DMS153 treated with DMSO at 0.1 percent for 48 hours (cell line): ENCODE data around the gene BFSP1.

Experiments used
- DNase-seq: peaks from one replicate; lab custom pipeline; 2025; ENCODE audit not compliant: unreplicated experiment; lab: John Stamatoyannopoulos, UW

BFSP1 gene

DNA sequence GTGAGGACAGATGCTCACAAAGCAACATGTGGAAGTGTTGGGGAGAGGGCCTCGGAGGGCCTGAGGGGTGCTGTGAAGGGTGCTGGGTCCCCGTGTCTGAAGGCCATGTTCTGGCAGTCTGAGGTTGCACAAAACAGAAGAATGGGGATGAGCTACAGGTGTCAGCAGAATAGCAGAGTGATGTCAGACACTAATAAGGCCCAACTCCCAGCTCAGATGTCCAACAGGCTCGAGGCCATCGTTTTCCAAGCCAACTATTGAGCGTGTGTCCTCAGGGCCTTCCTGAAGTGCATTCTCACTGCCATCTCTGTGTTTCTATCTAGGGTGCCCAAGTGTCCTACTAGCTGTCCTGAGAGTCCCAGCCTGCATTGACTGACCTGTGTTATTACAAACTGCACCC, 7.9 kb downstream of the BFSP1 start:
- DNase-seq: no peak

DNA sequence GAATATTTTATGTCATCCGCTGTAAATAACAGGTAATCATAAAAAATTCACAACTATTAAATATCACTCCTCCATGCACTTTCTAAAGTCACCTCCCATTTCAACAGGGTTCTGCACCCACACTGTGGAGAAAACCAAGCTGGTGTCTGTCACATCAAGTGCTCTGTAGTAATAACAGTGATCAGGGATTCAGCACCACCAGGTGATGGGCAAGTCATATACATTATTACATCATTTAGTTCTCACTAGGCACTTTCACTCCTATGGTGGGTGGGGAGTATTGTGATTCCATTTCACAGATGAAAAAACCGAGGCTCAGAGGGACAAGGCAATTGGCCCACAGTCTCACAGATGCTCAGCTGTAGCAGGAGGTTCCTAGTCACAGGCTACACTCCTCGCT, 8.7 kb downstream of the BFSP1 start:
- no peak for DNase-seq

DNA sequence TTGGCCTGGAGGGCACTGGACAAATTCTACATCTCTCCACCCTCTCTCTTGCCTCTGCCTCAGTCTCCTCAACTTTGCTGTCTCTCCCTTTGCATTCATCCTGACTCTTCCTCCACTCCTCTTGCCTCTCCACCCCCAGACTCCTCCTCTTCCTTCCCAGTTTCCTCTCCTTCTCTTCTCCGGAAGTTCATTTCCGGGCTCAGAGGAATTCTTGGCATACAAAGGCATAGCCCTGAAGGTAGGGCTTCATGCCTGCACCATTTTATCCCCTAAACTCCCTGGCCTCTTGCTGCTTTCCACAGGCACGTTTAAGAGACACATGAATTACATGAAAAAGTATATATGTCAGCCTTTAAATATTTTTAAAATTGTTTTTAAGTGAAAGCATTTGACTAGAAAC, 10.6 kb downstream of the BFSP1 start:
- DNase-seq: no peak

DNA sequence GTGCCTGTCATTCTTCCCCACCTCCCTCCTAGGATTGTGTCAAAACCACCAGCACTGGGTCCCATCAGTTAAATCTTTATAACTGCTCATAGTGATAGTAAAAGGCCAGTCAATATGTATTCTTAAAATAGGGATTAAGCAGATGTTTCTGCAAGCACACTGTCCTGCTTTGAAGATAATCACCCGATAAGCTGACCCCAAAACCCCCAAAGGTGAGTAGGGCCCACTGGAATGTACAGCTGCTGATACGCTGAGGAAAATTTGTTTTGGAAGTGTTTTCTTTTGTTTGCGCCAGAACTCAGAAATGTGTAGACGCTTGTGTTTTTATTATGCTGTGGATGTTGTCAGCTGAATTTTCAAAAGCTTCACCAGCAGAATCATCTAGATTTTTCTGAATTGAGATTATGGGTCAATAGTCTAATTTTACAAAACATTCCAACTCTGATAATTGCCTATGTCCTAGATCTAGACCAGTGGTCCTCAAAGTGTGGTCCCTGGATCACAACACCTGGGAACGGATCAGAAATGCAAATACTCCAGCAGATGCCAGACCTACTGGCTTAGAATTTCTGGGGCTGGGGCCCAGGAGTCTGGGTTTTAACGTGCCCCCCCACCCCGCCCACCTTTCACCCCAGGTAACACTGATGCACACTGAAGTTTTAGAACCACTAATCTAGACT, 11.4 kb downstream of the BFSP1 start:
- DNase-seq: no peak

DNA sequence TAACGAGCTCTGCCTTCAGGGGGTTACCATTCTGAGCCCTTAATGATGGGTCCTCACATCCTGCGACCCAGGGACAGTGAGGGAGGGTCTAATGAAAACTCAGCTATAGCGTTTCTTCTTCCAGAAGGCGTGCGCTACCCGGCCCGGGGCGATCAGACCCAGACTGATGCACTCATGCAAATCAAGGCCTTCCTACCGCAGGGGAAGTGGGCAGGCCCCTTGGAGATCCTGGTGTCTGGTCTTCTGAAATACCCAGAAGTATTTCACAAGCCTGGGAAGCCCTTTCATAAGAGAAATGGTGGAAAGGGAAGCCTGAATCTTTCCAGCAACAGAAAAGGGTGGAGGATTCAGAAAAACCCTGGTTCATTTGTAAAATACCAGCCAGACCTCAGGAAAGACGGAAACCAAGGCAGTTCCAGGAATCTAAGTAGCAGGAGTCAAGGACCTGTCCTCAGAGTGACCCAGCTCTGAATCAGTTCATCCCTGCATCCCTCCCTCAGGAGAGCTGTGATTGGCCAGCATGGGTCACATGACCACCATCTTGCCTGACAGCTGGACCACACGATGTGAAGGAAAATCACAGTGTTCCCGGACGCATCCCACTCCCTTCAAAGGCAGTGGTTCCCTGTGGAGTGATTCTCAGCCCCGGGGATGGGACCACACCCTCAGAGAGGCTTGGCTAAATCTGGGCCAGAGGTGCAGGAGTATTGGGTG, 12.7 kb downstream of the BFSP1 start:
- DNase-seq: no peak

DNA sequence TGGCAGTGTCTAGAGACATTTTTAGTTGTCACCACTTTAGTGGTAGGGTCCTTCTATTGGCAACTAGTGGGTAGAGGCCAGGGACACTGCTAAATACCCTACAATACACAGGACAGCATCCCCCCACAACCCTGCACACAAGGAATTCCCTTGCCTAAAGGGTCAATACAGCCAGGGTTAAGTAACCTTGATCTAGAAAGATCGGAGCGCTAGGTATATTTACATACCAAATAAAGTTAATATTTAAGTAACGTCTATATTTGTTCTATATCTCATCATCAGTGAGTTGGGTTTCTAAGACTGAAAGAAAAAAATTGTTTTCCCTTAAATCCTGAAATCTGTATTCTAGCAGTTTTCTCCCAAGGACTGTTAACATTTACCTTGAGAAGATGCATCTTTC, 16.1 kb downstream of the BFSP1 start:
- DNase-seq: no peak

DNA sequence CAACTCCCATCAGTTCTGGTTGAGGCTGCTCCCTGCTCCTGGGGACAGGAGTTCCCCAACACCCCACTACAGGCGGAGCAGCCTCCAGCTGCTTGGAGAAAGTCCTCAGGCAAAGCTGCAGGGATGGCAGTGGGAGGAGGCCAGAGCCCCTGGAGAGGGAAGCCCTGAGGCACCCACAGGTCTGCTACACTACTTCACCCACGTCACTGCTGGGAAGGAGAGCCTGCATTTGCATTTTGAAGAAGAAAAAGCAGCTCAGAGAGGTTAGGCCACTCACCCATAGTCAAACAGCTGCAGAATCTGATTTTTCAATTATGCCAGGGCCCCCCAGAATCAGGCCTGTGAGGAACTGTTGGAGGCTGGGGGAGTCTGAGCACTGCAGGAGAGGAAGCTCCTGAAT, 17.2 kb downstream of the BFSP1 start:
- no peak for DNase-seq

DNA sequence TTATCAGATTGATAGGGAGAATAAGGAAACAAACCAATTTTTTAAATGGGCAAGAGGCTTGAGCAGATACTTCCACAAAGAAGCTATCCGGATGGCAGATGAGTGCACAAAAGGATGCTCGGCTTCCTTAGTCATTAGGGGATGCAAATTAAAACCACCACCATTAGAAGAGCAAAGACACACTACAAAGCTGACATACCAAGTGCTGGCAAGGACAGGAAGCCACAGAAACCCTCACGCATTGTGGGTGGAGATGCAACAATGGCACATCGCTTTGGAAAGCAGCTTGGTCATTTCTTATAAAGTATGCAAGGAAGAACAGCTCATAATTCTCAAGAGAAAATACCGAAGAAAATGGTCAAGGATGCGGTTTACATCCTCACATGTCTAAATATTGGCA, 19.8 kb downstream of the BFSP1 start:
- DNase-seq: no peak

DNA sequence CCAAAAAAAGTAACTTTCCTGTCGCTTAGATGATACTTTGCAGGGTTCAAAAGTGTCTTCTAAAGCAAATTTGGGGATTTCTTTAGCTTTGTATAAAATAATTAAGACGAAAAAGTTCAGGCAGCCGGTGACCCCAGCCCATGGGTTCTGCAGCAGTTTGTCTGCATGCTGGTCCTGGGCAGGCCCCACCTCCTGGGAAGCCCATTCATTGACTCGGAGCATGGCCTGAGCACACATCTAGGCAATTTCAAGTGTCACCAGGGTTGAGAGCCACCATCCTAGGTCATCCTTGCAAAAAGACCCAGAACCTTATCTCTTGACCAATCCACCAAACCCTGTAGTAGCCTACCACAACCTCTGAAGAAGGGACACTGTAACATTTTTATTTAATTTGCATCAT, 20.6 kb downstream of the BFSP1 start:
- DNase-seq: no peak

DNA sequence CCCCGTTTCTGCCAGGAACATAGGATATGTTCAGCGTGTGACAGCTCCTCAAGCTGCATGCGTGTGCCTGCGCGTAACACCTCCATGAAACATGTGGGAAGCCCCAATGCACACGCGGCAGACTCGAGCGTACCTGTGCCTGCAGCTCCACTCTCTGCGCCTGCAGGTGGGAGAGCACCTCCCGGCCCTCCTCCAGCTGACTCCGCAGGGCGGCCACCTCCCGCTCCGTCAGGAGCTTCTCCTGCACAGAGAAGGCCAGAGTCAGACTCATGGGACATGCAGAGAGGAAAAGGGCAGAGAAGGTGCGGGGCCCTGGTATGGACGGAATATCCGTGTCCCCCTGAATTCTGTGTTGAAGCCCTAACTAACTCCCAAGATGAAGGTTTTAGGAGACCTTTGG, 22.4 kb downstream of the BFSP1 start:
- DNase-seq: no peak

DNA sequence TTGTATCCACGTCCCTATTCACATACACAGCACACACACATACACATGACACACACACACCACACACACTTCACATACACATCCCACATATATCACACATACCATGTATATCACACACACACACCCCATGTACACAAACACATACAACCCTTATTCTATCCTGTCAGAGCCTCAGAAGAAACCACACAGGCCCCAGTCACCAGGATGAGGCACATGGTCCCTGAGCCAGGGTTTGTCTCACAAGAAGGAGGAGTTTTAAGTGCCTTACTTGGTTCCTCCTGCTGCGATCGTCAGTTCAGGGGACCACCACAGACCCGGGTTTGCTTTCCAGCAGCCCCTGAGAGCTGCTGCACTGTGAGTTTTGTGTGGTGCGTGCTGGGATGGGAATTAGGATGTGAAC, 23.6 kb downstream of the BFSP1 start:
- DNase-seq: no peak

DNA sequence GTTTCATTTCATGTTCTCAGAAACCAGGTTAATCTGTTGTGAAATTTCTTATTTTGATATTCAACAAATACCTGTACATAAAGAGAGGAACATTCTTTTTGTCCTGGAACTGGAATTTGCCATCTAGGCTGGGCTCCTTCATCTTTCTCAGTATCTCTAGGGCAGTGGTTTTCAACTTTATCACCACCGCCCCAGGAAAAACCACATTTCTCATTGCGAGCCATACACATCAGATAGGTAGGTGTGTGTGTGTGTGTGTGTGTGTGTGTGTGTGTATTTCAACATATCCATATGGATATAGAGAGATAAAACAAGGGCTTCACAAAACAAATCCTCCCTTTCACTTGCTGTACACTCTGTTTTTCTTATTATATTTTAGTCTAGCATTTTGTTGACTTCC, 24.1 kb downstream of the BFSP1 start:
- DNase-seq: no peak

DNA sequence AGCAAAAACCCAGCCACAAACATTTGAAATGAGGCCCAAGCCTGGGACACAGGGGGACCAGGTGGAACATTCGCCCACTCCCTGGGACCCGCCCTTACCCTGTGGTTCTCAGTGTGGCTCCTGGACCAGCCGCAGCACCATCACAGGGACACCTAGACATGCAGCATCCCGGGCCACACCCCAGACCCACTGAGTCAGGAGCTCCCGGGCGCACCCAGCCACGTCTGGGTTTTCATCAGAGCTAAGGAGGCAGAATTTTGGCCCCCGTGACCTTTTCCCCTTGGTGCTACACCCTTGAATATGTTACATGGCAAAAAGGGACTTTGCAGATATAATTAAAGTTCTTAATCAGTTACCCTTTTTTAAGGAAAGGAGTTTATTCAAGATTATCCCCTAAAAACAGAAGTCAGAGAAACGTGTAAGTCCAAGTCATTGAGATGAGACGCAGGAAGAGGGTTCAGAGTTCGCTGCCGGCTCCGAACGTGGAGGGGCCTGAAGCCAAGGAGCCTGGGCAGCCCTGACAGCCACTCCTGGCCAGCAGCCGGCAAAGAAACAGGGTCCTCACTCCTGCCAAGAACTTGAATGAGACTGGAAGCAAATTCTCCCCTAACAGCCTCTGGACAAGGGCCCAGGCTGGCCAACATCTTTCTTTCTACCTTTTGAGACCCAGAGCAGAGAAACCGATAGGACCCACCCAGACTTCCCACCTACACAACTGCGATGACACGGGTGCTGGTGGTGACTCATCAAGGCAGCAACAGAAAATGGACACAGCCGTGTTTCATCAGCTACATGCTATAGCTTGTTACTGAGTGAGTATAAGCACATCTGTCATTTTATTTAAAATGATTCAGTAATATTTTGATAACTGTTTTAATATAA, 25.3 kb downstream of the BFSP1 start:
- no peak for DNase-seq

DNA sequence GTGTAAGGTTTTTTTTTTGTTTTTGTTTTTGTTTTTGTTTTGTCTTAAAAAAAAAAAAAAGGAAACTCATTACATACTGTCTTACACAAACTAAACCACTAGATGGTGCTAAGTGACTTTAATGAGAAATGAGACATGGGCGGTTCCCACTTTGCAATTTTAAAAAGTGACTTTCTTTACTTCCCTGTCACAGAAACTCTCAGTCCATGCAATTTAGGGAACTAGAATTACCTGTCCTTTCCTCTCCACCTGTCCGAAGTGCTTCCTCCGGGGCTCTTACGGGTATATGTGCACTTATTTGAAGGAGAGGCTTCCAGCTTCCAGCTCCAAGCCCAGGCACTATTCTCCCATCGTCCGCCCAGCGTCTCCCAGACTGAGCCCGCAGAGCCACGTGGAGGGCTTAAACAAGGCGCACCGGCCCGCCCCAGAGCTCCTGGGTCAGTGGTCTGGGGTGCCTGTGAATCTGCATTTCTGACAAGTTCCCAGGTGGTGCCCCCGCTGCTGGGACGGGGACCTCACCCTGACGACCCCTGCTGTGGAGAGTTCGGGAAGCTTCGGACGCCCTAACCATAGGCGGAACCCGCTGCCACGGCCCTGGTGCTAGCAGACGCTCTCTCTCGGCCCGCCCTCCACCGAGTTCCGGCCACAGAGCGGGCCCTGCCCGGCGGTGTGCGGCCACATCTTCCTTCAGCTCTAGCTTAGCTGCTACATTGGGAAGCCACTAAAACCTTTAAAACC, 26.1 kb downstream of the BFSP1 start:
- DNase-seq: peak; percentile 58

DNA sequence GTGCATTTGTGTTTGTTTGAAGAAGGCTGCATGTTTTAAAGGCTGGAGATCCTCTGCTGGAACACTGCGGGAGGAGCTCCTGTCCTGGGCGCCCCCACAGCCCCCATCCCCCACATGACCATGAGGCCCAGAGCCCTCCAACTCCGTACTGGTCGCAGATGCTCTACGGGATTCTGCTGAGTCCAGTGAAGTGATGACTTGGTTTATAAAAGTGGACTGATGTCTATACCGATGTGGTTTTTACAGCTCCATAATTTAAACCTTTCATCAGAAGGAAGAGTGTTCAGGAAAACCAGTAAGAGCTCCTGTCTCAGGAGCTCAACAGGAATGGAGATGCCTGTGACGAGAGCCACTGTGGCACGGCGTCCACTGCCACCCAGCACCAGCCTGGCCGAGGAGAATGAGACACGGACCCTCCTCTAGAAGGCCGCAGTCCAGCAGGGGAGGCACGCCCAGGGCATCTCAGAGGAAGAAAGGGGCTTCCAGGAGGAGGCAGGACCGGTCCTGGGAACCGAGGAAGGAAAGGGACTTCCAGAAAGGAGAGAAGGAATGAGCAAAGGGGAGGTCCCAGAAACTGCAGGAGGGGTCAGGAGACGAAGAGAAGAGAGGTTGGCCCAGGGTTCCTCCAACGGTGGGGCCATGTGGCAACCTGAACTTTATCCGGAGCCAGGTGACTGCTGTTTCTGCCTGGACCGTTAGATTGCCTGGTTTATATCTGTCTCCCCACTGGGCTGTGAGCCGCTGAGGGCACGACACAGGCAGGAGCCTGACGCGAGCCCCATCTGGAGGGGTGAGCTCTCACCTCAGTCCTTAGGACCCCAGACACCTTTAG, 26.9 kb downstream of the BFSP1 start:
- DNase-seq: no peak

DNA sequence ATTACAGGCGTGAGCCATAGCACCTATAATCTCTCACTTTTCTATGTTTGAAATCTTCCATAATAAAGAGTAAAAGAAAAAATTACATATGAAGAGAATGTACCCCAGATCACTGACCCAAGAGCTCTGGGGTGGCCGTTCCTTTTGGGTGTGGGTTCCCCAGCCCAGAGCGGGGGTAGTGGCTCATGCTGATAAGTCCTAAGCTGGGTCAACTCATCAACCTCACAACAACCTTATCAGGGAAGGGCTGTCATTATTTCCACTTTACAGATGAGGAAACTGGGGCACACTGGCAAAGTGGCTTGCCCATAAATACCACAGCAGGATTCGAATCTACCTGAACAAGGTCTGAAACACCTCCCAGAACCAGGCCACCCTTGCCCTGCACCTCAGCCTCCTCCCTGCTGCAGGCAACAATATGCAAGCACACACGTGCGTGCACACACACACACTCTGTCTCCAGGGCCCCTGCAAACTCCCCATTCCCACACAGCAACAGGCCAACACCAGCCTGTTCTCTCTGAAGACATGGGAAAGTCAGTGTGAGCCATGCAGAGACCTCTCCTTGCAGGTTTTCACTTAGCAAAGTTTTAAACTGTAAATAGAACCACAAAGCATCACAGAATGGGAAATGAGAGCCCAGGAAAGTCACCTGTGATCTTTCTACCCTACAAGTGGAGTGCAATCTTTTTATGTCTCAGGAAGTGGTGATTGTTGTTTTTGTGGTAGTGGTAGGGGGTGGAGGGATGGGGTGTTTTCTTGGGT, 27.7 kb downstream of the BFSP1 start:
- no peak for DNase-seq

DNA sequence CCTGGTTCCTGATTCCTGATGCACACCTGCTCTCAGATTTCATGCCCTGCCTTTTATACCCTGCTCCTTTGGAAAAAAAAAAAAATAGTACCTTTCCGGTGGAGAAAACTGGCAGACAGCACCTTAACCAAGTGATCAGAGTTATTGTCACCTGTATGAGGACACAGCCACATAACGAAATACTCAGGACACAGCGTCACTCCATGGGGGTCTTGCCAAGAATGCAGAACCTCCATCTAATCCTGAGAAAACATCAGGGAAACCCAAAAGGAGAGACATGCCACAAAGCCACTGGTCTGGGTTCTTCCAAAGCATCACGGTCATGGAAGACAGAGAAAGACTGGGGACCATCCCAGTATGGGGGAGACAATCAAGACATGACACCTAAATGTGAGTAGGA, 29.1 kb downstream of the BFSP1 start:
- no peak for DNase-seq

DNA sequence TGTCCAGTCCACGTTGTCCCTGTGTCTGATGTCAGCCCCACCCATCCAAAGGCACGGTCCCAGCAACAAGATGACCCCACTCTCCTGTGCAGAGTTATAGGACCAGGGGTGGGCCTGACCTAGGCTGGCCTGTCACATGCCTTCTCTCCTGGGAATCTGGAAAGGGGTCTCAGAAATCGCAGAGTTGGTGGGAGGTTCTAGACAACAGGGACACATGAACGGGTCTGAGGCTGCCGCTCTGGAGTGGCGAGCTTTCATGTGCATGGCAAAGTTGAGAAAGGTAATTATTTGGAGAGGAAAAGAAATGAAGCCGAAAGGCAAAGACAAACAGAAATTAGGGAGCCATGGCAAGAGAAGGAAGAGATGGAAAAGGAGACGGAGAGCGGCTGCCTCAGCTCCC, 29.5 kb downstream of the BFSP1 start:
- no peak for DNase-seq

DNA sequence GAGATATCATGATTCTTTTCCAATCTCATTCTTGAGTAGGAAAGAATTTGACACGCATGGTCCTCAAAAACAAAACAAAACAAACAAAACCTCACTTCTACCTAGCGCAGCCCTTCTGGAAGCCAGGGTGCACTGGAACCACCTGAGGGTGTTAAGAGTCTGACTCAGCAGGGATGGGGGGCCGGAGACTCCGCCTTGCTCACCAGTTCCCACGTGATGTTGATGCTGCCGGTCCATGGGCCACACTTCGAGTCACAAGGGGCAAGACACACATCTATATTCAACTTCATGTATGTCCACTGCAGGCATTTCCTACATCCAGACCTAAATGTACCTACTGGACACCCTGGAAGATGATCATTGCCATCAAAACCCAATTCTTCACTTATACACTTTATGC, 30.4 kb downstream of the BFSP1 start:
- no peak for DNase-seq

DNA sequence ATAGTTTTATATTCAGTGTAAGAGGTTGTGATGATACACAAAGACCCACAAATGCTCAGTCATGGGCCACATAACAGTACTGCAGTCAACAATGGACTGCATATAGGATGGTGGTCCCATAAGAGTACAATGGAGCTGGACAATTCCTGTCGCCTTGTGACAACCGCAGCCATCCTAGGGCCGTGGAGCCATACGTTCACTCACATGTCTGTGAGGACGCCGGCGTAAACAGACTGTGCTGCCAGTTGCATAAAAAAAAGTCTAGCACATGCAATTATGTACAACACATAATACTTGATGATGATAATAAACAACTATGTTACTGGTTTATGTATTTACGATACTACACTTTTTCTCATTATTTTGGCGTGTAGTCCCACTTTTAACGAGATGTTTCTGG, 30.9 kb downstream of the BFSP1 start:
- DNase-seq: no peak
